Retina (tissue), 1 donor: ENCODE data around the gene PARD3.

Experiments
- DNase-seq: peaks from one replicate; pipeline ENCODE4 v3.0.0-alpha.2; 2016

Gene PARD3

DNA sequence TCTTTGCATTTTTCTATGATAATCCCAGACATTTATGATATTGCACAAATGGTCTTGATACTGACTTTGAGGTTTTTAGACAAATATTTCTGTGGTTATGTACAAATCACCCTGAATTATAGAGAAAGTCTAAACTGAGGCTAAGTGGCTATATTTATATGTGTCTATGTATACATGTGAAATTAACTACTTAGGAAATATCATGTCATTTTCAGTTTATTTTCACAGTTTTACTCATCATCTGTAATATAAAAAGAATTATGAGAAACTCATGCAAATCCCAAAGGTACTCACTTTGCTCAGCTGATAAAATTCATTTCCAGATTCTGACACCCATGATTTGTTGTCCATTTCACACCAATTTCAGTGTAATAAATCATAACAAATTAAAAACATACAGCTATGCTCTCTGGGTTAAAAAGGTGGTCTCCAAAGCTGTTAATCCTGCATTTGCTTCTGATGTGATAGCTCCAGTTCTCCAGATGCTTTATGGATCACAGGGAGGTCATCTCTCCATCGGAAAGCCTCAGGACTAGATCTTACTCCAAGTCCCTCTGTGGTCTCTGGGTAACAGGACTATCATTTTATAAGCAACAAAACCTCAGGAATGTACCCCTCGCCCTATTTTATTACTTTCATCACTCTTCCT, 673.9 kb downstream of the PARD3 start:
- no peak for DNase-seq

DNA sequence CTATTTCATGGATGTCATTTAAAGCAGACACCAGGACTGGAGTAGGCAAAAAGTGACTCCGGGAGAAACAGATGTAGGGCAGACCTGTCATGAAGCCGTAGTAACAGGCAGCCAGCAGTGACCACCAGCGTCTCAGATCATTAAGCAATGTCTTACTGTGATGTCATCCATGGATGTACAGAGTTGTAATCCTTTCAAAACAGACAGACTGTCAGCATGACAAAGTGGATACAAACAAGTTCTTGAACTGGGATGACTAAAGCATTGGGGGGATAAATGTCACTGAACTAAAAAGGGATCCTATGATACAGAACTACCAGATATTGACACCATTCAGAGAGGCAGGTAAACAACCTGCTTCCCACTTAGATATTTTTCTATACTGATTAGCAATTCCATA, 675.5 kb downstream of the PARD3 start:
- peak; percentile 33 for DNase-seq

DNA sequence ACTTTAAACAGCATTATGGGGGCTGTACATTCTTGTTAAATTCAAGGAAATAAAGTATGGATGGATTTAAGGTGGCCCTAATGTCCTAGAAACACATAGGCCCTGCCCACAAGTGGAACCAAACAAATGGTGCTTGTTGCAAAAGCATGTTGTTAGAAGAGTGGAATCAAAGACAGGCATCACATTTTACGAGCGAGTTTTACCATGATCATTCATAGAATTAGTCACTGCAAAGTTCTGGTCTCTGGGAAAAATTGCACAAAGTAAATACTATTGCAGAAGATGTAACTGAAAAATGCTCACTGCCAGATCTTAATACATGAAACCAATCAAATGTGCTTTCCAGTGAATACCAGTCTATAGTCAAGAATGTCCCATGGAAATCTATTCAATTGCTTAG, 677.1 kb downstream of the PARD3 start:
- DNase-seq, result no peak

DNA sequence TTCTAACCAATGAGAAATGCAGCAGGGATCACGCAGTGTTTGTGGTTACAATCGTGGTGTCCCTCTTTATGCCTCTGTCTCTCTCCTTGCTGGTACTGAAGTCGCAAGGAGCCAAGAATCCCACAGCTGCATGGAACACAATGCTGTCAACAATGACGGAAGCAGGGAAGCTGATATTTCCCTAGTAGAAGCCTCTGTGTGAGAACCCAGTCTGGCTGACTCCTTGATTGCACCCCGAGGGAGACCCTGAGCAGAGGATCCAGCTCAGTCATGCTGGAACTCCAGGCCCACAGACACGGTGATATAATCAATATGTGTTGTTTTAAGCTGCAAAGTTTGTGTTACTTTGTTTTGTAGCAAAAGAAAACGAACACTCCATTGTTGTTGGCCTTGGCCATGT, 677.9 kb downstream of the PARD3 start:
- no peak for DNase-seq

DNA sequence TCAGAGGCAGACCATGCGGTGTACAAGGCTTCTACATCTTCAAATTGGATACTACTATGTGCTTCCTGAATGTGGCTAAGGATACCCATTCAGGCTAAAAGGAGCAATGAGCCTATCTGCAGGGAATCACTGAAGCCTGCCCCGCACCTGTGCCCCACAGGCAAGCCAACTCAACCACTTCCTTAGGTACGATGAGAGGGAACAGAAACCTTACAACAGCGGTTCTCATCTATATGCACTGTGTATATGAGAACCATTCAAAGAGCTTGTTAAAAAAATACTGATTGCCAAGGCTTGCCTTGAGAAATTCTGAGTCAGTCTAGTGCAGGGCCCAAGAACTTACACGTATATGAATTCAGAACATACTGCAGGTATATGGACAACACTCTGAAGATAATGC, 679.6 kb downstream of the PARD3 start:
- no peak for DNase-seq

DNA sequence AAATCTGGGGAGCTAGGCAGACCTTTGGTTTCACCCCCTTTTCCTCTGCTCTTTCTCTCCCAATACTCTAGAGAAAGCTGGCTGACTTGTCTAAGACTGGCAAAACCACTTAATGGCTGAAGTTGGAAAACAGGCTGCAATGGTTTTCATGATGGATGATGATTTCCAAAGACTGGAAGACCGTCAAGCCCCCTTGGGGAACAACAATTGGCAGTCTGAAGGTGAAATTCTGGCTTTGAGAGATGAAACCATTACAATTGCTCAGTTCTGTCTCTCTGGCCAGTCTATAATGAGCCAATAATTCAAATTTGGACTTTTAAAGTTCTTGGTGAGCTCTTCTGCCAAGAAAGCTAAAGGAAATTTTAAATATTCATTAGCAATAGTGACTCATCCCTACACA, 680.5 kb downstream of the PARD3 start:
- DNase-seq, result no peak

DNA sequence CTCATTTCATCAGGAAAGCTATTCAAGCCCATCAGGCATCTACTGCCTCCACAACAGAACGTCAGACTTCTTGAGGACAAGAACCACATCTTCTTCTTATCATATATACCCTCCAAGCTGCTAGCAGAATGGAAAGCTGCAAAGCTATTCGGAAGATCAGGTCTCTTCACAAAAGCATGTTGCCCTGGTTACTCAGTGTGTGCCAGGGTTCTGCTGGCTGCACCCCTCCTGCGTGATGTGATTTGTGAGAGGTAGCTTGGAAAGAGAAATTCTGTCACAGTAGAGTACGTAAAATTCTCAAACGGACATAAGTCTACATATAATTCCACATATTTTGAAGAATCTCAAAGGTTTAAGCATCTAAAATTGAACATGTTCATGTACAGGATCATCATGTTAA, 681.7 kb downstream of the PARD3 start:
- no peak for DNase-seq

DNA sequence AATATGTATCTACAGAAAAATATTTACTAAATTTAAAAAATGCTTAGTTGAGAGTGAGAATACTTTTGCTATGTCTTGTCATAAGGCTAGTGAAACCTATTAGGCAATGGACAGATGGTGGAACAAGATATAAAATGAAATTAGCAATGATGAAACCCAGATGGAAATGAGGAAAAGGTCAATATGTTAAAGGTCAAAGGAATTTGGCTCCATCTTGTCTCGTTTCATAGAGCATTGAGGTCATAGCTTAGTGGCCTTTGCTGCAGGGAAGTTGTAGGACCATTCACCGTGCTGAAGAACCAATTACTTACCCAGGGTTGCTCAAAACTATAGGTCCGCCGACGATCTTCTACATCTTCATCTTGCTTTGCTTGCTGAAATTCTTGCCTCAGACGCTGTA, 683.9 kb downstream of the PARD3 start:
- no peak for DNase-seq

DNA sequence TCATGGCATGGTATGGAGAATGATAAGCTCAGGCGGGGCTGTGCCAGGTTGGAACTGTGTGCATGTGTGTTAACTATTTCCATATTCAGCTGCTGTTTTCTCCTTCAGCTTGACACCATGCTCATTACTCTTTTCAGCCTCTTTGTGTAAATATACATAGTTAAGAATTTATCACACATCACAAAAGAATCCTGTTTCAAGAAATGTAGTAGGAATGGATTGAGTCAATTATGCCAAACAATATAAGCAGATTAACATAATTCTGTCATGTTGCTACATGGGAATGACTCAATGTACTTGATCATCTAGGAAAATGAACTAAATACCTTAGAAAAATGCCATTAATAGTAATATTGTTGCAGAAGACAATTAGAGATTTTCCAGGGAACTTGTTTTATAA, 687.4 kb downstream of the PARD3 start:
- no peak for DNase-seq

DNA sequence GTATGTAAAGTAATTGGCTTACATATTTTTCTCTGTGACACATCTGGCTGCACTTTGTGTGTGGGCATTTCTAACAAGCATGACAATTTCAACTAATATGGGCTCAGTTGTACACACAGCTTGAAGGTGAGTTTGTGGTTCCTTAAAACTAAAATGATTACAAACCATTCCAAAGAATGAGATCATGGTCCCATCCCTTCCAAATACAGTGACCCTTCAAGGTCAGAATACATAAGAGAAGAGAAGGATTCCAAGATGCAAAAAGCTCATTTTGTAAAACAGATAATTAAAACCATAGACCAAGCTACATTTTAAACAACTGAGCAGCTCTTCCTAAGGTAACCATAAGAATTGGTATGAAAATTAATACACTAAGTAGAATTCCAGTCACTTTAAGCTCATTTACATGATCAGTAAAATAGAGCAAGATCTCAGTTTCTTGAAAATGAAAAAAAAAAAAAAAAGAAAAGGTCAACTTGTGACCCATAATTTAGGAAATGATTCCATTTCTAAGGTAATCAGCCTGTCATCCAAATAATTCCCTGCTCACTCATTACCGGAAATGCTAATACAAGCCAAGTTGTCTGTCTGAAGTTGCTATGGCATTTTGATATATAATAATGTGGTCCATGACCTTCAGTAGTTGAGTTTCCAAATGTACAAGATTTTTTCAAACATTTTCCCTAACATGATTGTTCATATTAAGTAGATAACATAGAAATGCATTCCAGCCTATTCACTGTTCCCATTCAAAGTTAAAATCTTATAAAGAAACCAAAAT, 688.5 kb downstream of the PARD3 start:
- DNase-seq, result no peak

DNA sequence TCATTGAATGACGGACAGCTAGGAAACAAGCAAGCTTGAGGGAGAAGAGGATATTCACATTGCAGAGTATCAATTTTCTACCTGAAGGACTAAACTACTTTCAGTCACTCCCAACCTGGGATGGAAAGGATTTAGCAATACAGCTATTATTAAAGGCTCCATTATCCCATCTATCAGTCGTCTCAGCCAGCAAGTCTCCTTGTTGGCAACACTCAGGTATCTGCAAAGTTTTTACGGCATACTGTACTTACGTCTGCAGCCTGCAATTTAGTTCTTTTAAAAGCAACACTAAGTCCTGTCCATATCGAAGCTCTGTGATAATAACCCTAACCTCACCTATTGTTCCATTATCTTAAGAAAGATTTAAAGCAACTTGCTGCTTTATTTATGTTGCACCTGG, 689.4 kb downstream of the PARD3 start:
- DNase-seq, result no peak

DNA sequence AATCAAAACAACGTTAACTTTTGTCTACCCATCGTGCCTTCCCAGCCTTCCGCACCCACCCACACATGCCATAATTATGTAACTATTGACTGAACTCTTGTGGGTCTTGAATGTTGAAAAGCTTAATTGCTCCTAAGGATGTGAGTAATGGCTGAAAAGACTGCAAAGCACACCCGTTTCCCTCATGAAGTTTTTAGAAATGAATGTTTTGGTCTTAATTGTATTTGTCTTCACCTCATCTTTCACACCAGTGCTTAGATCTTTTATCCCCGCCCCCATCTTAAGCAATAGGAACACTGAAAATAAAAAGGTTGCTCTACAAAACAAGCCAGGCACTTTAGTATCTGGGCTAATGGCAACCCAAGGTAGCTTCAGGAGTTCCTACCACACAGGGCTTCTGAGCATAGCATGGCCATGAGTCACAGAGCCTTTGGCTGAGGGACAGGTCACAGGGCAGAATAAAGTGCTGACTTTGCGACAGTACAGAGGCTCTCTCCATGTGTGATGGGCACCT, 690.5 kb downstream of the PARD3 start:
- DNase-seq, result no peak

DNA sequence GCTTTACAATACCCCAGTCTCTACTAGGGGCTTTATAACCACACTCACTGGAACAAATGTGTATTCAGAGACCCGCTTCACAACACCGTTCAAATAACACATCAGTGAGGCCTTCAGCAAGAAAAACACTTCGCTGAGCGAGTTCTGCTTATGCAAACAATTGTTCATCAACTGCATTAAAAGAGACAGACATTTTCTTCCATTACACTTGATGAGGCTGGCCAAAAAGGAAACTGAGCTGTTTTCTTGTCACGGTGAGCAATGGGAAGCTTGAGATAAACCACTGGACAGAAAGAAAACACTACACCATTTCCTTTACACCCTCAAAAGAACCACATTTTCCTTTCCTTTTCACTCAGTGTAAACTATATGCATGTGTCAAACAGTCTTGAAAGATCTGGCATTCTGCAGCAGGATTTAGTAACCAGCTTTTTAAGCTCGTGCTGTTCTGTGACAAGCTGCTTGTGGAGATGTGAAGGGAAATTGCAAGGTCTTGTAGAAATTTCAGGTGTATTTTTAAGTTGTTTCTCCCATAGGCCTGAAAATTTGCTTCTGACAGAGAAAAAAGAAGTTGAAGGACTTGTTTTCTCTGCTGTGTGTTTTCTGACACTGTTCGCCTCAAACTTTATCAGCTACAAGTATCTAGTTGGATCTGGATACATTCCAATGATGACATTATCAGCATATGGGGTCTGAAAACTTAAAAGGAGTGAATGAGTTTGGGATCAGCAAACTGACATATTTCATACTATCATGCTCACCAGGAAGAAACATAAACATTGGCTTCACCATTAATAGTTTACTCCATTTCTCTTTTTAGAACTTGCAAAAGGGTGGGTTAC, 693.1 kb downstream of the PARD3 start:
- no peak for DNase-seq

DNA sequence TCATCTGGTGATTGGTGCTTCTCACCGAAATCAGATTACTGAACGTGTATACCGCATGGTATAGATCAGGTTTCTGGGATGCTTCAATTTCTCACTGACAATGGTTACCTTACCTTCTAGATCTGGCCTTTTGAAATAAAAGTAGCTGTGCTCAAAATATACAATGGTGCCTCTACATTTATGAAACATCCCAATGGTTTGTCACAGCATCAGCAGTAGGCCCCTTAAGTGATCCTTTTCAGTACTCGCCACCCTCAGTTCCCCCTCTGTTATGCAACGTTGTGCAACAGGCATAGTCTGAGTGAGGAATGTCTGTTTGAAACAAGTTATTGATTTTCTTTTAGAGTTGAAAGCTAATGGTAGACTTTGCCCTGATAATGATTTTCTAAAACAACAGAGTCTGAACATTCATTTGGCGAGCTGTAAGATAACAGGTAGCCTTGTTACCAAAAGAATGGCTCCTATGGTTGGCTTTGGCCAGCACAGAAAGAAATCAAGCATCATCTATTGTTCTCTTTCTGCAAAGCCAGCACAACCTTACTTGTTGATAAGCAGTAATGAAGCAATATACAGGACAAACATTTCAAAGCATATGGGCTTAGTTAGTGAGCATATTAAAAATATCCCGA, 693.9 kb downstream of the PARD3 start:
- no peak for DNase-seq

DNA sequence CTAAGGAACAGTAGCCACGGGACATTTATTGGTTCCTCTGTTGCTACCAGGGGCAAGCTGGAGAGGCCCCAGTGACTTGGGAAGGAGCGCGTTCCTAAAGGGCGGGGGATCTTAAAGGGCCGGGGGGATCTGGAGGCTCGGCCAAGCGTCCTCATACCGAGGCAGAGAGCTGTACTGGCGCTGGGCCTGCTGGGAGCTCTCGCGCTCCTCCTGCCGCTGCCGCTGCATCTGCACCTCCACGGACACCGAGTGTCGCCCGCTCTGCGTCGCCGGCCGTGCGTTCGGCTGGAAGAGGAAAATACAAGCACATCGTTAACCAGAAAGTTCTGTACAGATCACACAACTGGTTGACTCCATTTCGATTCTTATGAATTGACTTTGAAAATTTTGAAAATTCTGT, 695.6 kb downstream of the PARD3 start:
- DNase-seq, result no peak

DNA sequence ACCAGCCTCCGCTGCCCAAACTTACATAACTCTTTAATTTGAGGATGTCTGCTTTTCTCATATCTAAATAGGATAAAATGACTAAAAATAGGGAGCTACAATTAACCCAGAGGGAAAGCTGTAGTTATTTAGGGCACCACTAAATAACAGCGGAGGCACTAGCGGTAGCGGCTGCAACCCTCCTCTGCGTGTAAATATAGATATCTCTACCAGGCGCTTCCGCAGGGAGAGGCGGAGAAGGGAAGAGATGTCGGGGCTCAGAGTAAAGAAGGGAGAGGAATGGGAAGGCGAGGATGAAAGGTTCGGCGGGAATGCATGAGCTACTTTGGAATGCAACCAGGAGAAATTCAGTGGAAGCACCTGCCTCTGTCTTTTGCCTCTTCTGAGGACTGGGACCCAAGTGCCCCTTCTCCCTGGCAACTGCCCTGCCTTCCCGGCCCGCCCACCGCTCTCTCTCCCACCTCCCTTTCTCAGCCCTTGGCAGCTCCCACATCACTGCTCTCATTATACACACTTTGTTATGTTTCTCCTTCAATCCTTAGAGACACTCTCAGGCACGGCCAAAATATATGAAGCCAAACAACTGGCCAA, 698.3 kb downstream of the PARD3 start:
- no peak for DNase-seq

DNA sequence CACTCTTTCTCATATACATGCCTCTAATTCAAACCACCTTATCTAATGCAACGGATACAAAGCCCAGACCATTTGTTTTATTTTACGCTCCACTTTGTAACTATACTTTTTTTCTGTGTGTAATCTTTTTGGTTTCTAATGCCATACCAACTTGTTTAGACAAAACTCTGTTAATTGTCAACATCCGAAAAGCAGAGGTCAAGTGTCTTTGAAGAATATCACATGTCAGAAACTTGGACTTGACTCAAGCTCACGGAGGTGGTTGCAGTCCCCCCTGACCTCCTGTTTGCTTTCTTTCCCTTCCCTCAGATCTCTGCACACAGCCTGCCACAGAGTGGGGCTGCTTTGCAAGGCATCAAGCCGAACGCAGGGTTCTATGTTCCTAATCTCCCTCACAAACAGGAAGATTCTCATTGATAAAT, 698.9 kb downstream of the PARD3 start:
- DNase-seq, result no peak

DNA sequence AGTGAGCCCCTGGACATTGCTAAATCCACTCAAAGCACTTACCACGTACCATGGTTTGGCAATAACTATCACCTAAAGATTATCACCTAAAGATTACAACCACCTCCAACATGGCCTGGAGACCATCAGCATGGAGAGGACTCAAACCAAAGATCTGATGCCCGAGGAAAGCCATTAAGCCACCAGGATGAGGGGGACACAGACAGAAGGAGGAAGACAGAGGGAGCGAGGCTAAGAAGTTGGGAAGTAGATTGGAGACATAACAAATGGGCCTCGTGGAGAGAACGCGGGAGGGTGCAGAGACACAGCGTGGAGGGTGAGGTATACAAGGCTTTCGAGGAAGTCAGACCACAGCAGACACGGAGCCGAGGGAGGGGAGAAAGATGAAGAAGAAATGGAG, 700.2 kb downstream of the PARD3 start:
- no peak for DNase-seq

DNA sequence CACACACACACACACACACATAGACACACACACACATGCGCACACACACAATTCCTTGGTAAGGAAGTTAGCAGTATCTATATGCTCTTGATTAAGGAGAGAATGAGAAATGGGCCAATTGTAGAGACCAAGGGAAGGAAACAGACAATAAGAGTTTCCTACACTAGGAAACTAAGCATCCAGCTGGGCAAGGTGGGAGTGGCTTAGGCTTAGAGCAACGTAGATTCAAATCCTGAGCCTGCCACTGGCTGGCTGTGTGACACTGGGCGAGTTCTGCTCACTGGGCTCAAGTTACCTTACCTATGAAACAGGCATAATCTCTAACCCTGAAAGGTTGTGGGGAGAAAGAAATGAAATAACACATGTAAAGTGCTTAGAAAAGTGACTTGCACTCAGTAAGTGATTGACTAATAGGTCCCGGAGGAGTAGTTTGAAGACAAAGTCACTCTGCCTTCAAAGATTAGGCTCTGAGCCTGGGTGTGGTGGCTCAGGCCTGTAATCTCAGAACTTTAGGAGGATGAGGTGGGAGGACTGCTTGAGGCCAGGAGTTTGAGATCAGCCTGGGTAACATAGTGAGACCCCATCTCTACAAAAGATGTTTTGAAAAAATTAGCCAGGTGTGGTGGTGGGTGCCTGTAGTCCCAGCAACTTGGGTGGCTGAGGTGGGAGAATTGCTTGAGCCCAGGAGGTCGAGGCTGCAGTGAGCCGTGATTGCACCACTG, 701.4 kb downstream of the PARD3 start:
- DNase-seq, result no peak

DNA sequence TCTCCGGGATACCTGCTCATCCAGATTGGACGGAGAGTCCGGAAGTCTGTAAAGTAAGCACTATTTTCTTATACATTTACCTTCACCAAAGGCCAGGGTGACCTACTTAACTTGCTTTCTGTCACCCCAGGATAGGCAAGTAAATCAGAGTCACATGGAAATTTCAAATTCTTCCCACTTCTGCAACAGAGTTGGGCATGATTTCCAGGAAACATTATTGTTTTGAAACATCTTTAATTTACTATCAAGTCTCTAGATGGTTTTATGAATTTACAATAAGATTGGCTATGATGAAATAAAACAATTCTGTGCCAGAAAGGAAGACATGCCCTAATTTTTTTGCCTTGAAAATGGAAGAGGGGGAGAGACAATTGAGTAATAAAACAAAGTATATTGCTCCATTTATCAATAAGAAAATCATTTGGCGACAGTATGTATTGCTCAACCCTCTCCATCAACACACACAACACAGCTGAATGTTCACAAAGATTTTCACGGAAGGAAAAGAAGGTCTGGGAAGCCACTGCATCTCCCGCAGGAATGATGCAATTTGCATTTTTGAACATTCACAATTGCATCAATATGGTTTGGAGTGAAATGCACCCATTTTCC, 702.8 kb downstream of the PARD3 start:
- no peak for DNase-seq

DNA sequence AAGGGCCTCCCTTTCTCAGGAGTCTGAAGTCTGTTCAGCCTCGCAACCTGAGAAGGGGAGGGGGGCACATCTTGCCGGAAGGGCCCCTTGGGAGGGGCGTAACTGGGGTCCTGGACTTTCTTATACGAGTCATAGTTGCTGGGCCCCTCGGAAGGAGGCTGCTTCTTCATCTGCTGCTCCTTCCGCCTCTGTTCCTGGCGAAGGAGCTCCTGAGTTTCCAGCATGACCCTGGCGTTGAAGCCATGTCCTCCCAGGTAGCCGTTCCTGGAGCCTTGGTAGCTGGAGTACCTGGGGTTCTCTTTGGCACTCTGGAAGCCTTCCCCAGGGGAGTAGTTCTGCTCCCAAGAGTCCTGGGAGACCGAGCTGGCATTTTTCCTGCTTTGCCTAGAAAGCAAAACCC, 703.9 kb downstream of the PARD3 start:
- no peak for DNase-seq
